SK-N-SH (cell line): Measurements from ENCODE around the gene ENHO. TPM values are rescaled to one million over a fixed set of nuclear protein-coding genes. Genes with fewer than 3 reads are reported as not detected.
"Not testable (repeated sequence)": the region's sequence is repeated elsewhere in the genome, so short reads cannot be mapped to it uniquely, and the experiment has no call there.

Source experiments
- CTCF ChIA-PET: fragments of 300-600, 350-600 bp; formaldehyde crosslinking; extraction: SDS; loops from one replicate; lab custom pipeline; 2021; lab: Yijun Ruan, JAX
- POLR2A ChIA-PET: fragments of 350-600 bp; sonication (Branson Sonifier 250); formaldehyde crosslinking; extraction: SDS; loops from one replicate; lab custom pipeline; 2020; ENCODE audit warnings: antibody characterized with exemption, inconsistent platforms; lab: Yijun Ruan, JAX
- DNase-seq: peaks from one replicate; pipeline ENCODE4 v3.0.0; 2012
- H2AFZ ChIP-seq: fragments of 200-600 bp; sonication (generic); 2 replicates; pipeline ENCODE4 v1.8.1; 2016; ENCODE audit warnings: antibody characterized with exemption, mild to moderate bottlenecking, low read depth
- H3F3A ChIP-seq: fragments of 200-600 bp; sonication (generic); replicated peaks from 2 replicates; pipeline ENCODE3; 2016; ENCODE audit warnings: antibody characterized with exemption, mild to moderate bottlenecking; ENCODE audit not compliant: insufficient read depth
- H3K27ac ChIP-seq, 2 experiments: fragments of 200-500 bp in 1 of 2; fragments of 200-600 bp in 1 of 2; sonication (Bioruptor generic) in 1 of 2; sonication (generic), shearing (Covaris generic) in 1 of 2; 2 replicates each; pipeline versions ENCODE4 v1.5.1 to v1.6.1; 2014 to 2016; ENCODE audit warnings: low read depth in 2 of 2, inconsistent platforms in 1 of 2, low read length in 1 of 2, mild to moderate bottlenecking in 1 of 2, mixed read lengths in 1 of 2
- H3K27me3 ChIP-seq: fragments of 200-600 bp; sonication (generic), shearing (Covaris generic); 2 replicates; pipeline ENCODE4 v1.6.1; 2016; ENCODE audit warnings: mixed run types; ENCODE audit not compliant: insufficient read depth
- H3K36me3 ChIP-seq, 2 experiments: fragments of 200-500 bp in 1 of 2; fragments of 200-600 bp in 1 of 2; sonication (Bioruptor generic) in 1 of 2; sonication (generic) in 1 of 2; replicated peaks in 1 of 2; 2 replicates each; pipeline versions ENCODE3 to v1.5.1; 2014 to 2016; ENCODE audit warnings: low read length in 1 of 2, mild to moderate bottlenecking in 1 of 2; ENCODE audit not compliant: insufficient read depth in 2 of 2, control insufficient read depth in 1 of 2
- H3K4me1 ChIP-seq, 2 experiments: fragments of 200-500 bp in 1 of 2; fragments of 200-600 bp in 1 of 2; sonication (Bioruptor generic) in 1 of 2; sonication (generic), shearing (Covaris generic) in 1 of 2; 2 replicates each; pipeline versions ENCODE4 v1.5.1 to v1.6.1; 2014 to 2016; ENCODE audit warnings: low read depth in 1 of 2, low read length in 1 of 2, mixed run types in 1 of 2; ENCODE audit not compliant: insufficient read depth in 2 of 2, control insufficient read depth in 1 of 2
- H3K4me2 ChIP-seq: fragments of 200-600 bp; sonication (generic), shearing (Covaris generic); 2 replicates; pipeline ENCODE4 v1.6.1; 2017; ENCODE audit warnings: mixed run types
- H3K4me3 ChIP-seq, 2 experiments: fragments of 200-500 bp in 1 of 2; fragments of 200-600 bp in 1 of 2; sonication (Bioruptor generic) in 1 of 2; sonication (generic), shearing (Covaris generic) in 1 of 2; 2 replicates each; pipeline versions ENCODE4 v1.5.1 to v1.8.1; 2014 to 2016; ENCODE audit warnings: low read depth in 2 of 2, inconsistent platforms in 1 of 2, low read length in 1 of 2, mild to moderate bottlenecking in 1 of 2, mixed read lengths in 1 of 2, moderate library complexity in 1 of 2
- H3K79me2 ChIP-seq: fragments of 200-600 bp; sonication (generic); 2 replicates; pipeline ENCODE4 v1.8.1; 2017; ENCODE audit warnings: mild to moderate bottlenecking; ENCODE audit not compliant: insufficient read depth
- H3K9ac ChIP-seq: fragments of 200-600 bp; sonication (generic); 2 replicates; pipeline ENCODE4 v1.6.1; 2017; ENCODE audit warnings: mixed run types
- H3K9me2 ChIP-seq: fragments of 200-600 bp; sonication (generic); 2 replicates; pipeline ENCODE4 v1.6.1; 2017; ENCODE audit warnings: mixed run types
- H3K9me3 ChIP-seq: fragments of 200-600 bp; sonication (generic); 2 replicates; pipeline ENCODE4 v1.6.1; 2017; ENCODE audit warnings: mixed run types, mild to moderate bottlenecking, moderate library complexity
- H4K20me1 ChIP-seq: fragments of 200-600 bp; sonication (generic); 2 replicates; pipeline ENCODE4 v1.6.1; 2017; ENCODE audit warnings: mild to moderate bottlenecking, mixed run types; ENCODE audit not compliant: insufficient read depth
- ELF1 ChIP-seq: IDR thresholded peaks from 2 replicates; pipeline ENCODE4 v1.4.0; 2012
- GABPA ChIP-seq: IDR thresholded peaks from 2 replicates; pipeline ENCODE4 v1.4.0; 2012; ENCODE audit warnings: low read depth, mild to moderate bottlenecking
- GATA2 ChIP-seq: sonication (generic); formaldehyde crosslinking; IDR thresholded peaks from 2 replicates; pipeline ENCODE4 v1.5.0; 2020; ENCODE audit warnings: mild to moderate bottlenecking, missing genetic modification reagents
- NFIC ChIP-seq: IDR thresholded peaks from 2 replicates; pipeline ENCODE4 v1.4.0; 2012; ENCODE audit warnings: borderline replicate concordance
- RFX5 ChIP-seq: IDR thresholded peaks from 2 replicates; pipeline ENCODE4 v1.6.1; 2012; ENCODE audit warnings: mild to moderate bottlenecking, improper control_type of control experiment, low read length
- ZBTB33 ChIP-seq: IDR thresholded peaks from 2 replicates; pipeline ENCODE4 v1.4.0; 2012; ENCODE audit warnings: low read depth, borderline replicate concordance
- WGBS: methylation state at CpG from one replicate; pipeline ENCODE4 v1.1.6; 2017; ENCODE audit warnings: low lambda C conversion rate; 5-methylcytosine and 5-hydroxymethylcytosine counted together
- polyA plus RNA-seq, 3 experiments: library from polyadenylated mRNA; depleted of rRNA; stranded (reverse); fragments of >200 nt; gene quantifications; 2 replicates each; pipeline ENCODE4 v1.2.3, GENCODE V29; 2012

ENHO gene
- polyA plus RNA-seq, 1 of the 3 experiments (the other 2 are of a cell fraction), result 1.5 TPM

GRCh38 chr9:34536685-34537084 is 13.9 kb upstream of the ENHO start:
- no peak for TF ChIP-seq GATA2 (CRISPR knock-in tag)
- Histone ChIP-seq H3K4me3 (no peak overlapping the region), H2AFZ (no peak overlapping the region), H3K27ac (no peak overlapping the region), H3K79me2 (no peaks in the 10 kb centered on the region), H4K20me1 (no peaks in the 10 kb centered on the region), H3K27me3 (peaks cover 16% of the 10 kb centered on the region), H3K36me3 (no peaks in the 10 kb centered on the region), H3K4me2 (no peak overlapping the region), H3K9ac (no peak overlapping the region), H3F3A (no peaks in the 10 kb centered on the region), H3K4me1 (peaks cover 0 to 6% of the 10 kb centered on the region in 2 experiments; a peak in 1 of 4 replicates), H3K9me2 (no peaks in the 10 kb centered on the region), H3K9me3 (no peaks in the 10 kb centered on the region)
- no peak for DNase-seq
- CTCF ChIA-PET, result interaction anchor here (0.6 to 4.3 kb wide), 6 partner anchors 11 to 133 kb away, joined by 3 to 35 read pairs (median 4); no protein-coding TSS in a partner anchor
- POLR2A ChIA-PET, result no interaction called here
- 76% methylated on average over 6 of the region's 7 CpGs for WGBS

- H3K27me3 ChIP-seq, result peaks cover 16% of the 10 kb centered on the region
- H3K27ac ChIP-seq, H3K4me1 ChIP-seq, H3K4me3 ChIP-seq, POLR2A ChIA-PET, H3K9me2 ChIP-seq, H3K4me2 ChIP-seq, H3K79me2 ChIP-seq, H3K9ac ChIP-seq, H4K20me1 ChIP-seq, H3K9me3 ChIP-seq, H2AFZ ChIP-seq, H3K36me3 ChIP-seq, H3F3A ChIP-seq, DNase-seq: not testable (repeated sequence)
- CTCF ChIA-PET, result interaction anchor here (1.3 to 4.4 kb wide), 2 partner anchors 14 to 16 kb away, joined by 3 to 22 read pairs; no protein-coding TSS in a partner anchor
- WGBS, result 57% methylated on average over 7 of the region's 8 CpGs
Observed at GRCh38 chr9:34532041-34532440, 9.3 kb upstream of the ENHO start.

DNA sequence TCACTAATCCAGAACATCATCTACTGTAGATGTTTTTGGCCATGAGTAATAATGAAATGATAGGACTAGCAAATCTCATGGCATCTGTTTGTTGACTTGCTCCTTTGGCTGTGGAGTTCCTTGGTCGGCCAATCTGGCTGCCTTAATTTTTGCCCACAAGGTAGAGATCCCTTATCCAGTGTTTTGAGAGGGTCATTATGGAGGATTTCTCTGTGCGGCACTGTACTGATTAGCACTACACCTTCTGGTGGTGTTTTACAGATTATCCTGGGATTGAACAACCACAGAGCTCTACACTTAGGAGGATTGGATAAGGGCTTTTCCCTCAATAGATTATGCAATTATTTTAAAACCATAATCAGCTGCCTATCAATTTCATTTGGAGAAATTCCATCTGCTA is 3.2 kb upstream of the ENHO start:
- no peak for DNase-seq
- Histone ChIP-seq H3K27ac (no peak overlapping the region), H2AFZ (no peak overlapping the region), H3K4me2 (no peak overlapping the region), H3K4me3 (no peak overlapping the region), H3K9me2 (no peaks in the 10 kb centered on the region), H3K9ac (no peak overlapping the region), H4K20me1 (no peaks in the 10 kb centered on the region), H3F3A (peaks cover 6% of the 10 kb centered on the region), H3K36me3 (no peaks in the 10 kb centered on the region), H3K79me2 (no peaks in the 10 kb centered on the region), H3K4me1 (peaks cover 0 to 15% of the 10 kb centered on the region in 2 experiments; a peak in 1 of 4 replicates), H3K9me3 (no peaks in the 10 kb centered on the region), H3K27me3 (no peaks in the 10 kb centered on the region)
- CTCF ChIA-PET, result interaction anchor here (1.5 to 3.9 kb wide), 3 partner anchors 65 to 122 kb away, joined by 4 to 11 read pairs (median 4); no protein-coding TSS in a partner anchor
- 54% methylated on average over 2 of the region's 2 CpGs for WGBS
- POLR2A ChIA-PET, result no interaction called here
- TF ChIP-seq GABPA, result no peak

DNA sequence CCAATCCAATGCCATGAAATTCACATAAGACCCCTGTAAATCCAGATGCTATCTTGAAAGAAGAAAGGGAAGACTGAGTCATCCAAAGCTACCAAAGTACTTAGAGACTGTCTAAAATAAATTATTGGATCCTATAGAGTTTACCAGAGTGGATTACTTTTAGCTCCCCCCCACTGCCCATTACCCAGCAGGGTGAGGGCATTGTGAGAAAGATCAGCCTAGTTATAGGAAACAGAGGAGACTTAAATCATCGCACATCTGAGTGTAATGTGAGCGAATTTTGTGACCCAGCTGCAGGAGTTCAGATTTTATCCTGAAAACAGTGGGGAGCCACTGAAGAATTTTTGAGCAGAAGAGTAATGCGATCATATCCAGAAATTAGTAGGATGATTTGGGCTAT is 1.6 kb upstream of the ENHO start:
- 72% methylated on average over 3 of the region's 3 CpGs for WGBS
- Histone ChIP-seq H3K79me2 (no peaks in the 10 kb centered on the region), H4K20me1 (no peaks in the 10 kb centered on the region), H3K4me2 (no peak overlapping the region), H3K9me3 (no peaks in the 10 kb centered on the region), H3K4me3 (no peak overlapping the region), H3F3A (peaks cover 6% of the 10 kb centered on the region), H2AFZ (no peak overlapping the region), H3K9ac (no peak overlapping the region), H3K27ac (no peak overlapping the region), H3K4me1 (peaks cover 0 to 15% of the 10 kb centered on the region in 2 experiments; a peak in 1 of 4 replicates), H3K36me3 (no peaks in the 10 kb centered on the region), H3K27me3 (no peaks in the 10 kb centered on the region), H3K9me2 (no peaks in the 10 kb centered on the region)
- DNase-seq, result no peak
- TF ChIP-seq ELF1 (no peak), NFIC (no peak), RFX5 (no peak), ZBTB33 (no peak)
- POLR2A ChIA-PET, result no interaction called here
- CTCF ChIA-PET, result interaction anchor here (0.6 to 3.9 kb wide), 13 partner anchors 13 to 192 kb away, joined by 3 to 26 read pairs (median 7); partner anchors contain the start of gene RPP25L
